GM18526 (cell line): ENCODE results near the gene DCP1B.

Source experiments
- POLR2A ChIP-seq: IDR thresholded peaks from 3 replicates; pipeline ENCODE4 v1.6.1; 2011; ENCODE audit not compliant: insufficient read length; ENCODE audit errors: extremely low read depth

DCP1B gene

GRCh38 chr12:2027351-2027750, 23.1 kb upstream of the DCP1B start:
- no peak for TF ChIP-seq POLR2A

GRCh38 chr12:2023365-2023764, 19.1 kb upstream of the DCP1B start:
- no peak for TF ChIP-seq POLR2A

- no peak for TF ChIP-seq POLR2A
Observed at GRCh38 chr12:2020511-2020910, 16.3 kb upstream of the DCP1B start.

- no peak for TF ChIP-seq POLR2A
Observed at GRCh38 chr12:2019126-2019525, 14.9 kb upstream of the DCP1B start.

GRCh38 chr12:2018391-2018790, 14.1 kb upstream of the DCP1B start:
- no peak for TF ChIP-seq POLR2A

GRCh38 chr12:2017546-2018337, 13.5 kb upstream of the DCP1B start:
- no peak for TF ChIP-seq POLR2A

- no peak for TF ChIP-seq POLR2A
Observed at GRCh38 chr12:2016862-2017545, 12.7 kb upstream of the DCP1B start.

- no peak for TF ChIP-seq POLR2A
Observed at GRCh38 chr12:2014231-2014630, 10.0 kb upstream of the DCP1B start.

GRCh38 chr12:2013527-2014223, 9.4 kb upstream of the DCP1B start:
- TF ChIP-seq POLR2A = no peak

GRCh38 chr12:2013086-2013485, 8.8 kb upstream of the DCP1B start:
- TF ChIP-seq POLR2A = no peak

GRCh38 chr12:2011643-2012607, 7.7 kb upstream of the DCP1B start:
- TF ChIP-seq POLR2A = no peak

- TF ChIP-seq POLR2A = no peak
Observed at GRCh38 chr12:2009623-2010022, 5.4 kb upstream of the DCP1B start.

GRCh38 chr12:2008677-2009076, 4.4 kb upstream of the DCP1B start:
- TF ChIP-seq POLR2A = no peak

GRCh38 chr12:2003676-2004112, 563 bp downstream of the DCP1B start:
- no peak for TF ChIP-seq POLR2A

GRCh38 chr12:1995205-1995896, 8.9 kb downstream of the DCP1B start:
- TF ChIP-seq POLR2A = no peak
